NCI-H2227 (cell line): ENCODE results near the gene NDUFB7.
A peak's percentile ranks its signal among the peaks of the same experiment; 100 is the strongest.
"Not testable (repeated sequence)": the region's sequence is repeated elsewhere in the genome, so short reads cannot be mapped to it uniquely, and the experiment has no call there.

Source experiments
- DNase-seq: peaks from one replicate; lab custom pipeline; 2025; ENCODE audit not compliant: unreplicated experiment; lab: John Stamatoyannopoulos, UW

The NDUFB7 gene

DNA sequence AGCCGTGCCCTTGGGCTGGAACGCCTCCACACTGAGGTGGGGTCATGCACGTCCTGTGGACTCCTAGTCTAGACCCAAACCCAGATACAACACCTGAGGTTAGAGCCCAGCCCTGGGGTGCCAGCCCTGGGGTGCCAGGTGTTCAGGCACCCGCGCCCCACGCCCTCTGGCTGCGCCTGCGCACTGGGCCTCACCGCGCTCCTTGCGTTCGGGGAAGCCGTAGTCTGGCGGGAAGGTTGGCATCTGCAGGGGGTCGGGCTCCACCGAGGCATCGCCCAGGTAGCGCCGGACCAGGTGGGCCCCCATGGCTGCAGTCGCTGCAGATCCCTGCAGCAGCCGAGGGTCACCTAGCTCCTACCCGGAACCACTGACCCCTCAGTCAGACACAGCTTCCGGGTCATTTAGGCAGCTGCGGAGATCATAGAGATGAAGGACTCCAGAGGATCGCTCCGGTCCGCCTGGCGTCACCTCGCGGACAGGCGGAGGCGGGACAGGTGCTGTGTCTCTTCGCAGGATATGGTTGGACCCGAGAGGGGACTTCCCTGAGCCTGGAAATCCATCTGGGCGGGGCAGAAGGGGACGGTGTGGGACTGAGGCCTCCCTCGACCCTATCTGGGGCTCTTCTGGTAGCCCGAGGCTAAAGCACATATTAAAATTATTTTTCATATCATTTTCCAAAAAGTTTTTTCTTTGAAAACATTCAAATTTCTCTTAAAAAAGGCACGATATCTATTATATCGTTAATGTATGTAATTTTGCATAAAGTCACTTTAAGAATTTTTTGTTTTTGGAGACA, at the start of gene NDUFB7:
Gene NDUFB7 (minus strand): TSS at position 372 of the 796 bp plus-strand sequence. CDS start 66 bp downstream, at position 306.
- DNase-seq = peak; percentile 93

- DNase-seq = no peak
These were observed 47.5 kb upstream of the NDUFB7 start for GRCh38 chr19:14619404-14619803.

DNA sequence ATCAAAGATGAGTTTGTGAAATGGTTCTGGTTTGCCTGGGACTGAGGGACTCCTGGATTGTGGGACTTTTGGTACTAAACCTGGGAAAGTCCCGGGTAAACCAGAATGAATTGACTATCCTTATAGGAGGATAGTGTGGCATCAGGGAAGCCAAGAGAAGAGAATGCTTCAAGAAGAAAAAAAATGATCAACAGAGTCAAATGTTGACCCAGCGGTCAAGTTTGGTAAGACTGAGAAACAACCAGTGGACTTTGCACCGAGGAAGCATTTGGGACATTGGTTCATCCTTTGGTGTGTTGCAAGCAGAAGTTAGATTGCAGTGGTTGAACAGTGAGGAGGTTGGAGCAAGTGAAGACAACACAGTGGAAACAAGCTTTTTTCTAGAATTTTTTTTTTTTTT, 44.5 kb upstream of the NDUFB7 start:
- DNase-seq = no peak

DNA sequence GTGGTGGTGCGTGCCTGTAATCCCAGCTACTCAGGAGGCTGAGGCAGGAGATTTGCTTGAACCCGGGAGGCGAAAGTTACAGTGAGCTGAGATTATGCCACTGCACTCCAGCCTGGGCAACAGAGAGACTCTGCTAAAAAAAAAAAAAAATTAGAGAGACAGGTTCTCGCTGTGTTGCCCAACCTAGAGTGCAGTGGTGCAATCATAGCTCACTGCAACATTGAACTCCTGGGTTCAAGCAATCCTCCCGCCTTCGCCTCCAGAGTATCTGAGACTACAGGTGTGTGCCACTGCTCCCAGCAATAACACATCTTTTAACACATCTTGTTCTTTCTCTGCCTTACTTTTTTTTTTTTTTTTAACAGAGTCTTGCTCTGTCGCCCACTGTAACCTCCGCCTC, 43.8 kb upstream of the NDUFB7 start:
- no peak for DNase-seq

GRCh38 chr19:14614099-14614412, 42.2 kb upstream of the NDUFB7 start:
- no peak for DNase-seq

DNA sequence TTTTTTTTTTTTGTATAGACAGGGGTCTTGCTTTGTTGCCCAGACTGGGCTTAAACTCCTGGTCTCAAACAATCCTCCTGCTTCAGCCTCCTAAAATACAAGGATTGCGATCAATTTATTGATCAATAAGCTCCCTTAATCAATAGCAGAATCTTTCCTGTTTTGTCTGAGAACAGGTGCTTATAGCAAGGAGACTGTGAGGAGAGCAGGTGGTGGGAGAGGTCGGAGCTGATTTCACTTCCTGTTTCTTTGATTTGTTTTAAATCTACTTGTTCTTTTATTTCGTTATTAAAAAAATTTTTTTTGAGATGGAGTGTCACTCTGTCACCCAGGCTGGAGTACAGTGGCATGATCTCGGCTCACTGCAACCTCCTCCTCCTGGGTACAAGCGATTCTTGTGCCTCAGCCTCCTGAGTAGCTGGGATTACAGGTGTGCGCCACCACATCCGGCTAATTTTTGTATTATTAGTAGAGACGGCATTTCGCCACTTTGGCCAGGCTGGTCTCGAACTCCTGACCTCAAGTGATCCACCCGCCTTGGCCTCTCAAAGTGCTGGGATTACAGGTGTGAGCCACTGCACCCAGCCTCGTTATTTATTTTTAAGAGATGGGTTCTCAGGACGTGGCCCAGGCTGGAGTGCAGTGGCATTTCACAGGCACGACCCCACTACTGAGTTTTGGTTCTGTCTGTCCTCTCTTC, 41.7 kb upstream of the NDUFB7 start:
- DNase-seq = not testable (repeated sequence)

GRCh38 chr19:14612657-14613056, 40.8 kb upstream of the NDUFB7 start:
- DNase-seq = no peak

DNA sequence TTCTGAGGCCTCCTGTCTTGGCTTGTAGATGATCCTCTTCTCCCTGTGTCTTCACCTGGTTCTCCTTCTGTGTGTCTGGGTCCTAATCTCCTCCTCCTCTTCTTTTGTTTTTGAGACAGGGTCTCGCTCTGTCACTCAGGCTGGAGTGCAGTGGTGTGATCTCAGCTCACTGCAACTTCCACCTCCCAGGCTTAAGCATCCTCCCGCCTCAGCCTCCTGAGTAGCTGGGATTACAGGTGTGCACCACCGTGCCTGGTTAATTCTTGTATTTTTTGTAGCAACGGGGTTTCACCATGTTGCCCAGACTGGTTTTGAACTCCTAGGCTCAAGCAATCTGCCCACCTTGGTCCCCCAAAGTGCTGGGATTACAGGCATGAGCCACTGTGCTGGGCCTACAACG, 40.4 kb upstream of the NDUFB7 start:
- not testable (repeated sequence) for DNase-seq

DNA sequence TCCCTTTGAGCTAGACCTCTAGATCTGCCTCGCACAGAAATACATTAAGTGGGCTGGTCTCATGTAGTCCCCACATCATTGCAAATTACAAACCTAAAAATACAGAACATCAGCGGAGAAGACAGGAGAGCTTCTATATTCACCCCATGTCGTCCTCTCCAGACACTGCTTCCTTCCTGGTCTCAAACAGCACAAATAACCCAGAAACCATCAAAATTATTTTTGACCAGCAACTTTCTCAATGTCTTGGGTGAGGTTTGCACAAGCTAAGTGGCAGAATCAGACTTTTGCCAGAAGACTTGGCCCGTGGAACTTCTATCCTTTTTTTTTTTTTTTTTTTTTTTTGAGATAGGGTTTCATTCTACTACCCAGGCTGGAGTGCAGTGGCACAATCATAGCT, 39.2 kb upstream of the NDUFB7 start:
- no peak for DNase-seq

DNA sequence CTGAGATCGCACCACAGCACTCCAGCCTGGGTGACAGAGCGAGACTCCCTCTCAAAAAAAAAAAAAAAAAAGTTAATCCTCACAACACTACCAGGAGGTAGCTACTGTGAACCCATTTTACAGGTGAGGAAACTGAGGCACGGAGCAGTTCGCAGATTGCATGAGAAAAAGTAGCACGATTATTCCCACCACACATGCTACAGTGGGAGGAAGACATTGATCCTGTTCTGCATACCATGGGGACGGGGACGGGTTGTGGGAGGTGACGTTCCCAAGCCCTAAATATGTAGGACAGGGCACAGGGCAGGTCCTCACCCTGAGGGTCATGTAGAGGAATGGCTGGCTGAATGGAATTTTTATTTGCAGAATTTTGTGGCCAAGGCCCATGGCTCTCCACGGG, 34.8 kb upstream of the NDUFB7 start:
- DNase-seq = no peak

DNA sequence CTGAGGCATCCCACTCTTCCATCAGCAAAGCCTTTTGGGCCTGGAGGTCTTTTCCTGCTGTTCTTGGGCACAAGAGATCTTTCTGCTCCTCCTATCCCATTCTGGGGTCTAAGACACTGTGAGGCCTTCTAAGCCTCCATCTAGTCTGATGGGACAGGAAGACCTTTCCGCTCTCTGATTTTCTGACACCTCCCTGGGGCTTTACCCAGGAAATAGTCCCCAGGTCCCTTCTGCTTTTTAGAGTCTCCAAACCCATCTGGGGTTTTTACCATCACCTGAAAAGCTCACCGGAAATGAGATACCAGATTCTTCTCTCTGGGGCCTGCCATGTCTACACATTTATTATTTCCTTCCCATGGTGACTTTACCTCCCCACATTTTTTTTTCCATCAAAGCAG, 32.1 kb upstream of the NDUFB7 start:
- DNase-seq = no peak

GRCh38 chr19:14599548-14600147, 27.8 kb upstream of the NDUFB7 start:
- DNase-seq = no peak

DNA sequence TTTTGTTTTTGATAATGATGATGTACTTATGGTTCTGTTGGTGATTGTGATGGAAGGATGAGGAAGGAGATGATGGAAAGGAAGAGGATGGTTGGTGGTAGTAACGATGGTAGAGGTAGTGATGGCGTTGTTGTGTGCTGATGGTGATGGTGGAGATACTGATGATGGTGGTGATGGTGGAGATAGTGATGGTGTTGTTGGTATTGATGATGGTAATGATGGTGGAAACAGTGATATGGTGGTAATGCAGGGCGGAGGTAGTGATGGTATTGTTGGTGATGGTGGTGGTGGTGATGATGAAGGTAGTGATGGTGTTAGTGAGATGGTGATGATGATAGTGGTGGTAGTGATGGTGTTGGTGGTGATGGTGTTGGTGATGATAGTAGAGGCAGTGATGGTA, 23.7 kb upstream of the NDUFB7 start:
- no peak for DNase-seq

GRCh38 chr19:14589433-14589832, 17.6 kb upstream of the NDUFB7 start:
- DNase-seq = not testable (repeated sequence)

- not testable (repeated sequence) for DNase-seq
These were observed 13.3 kb upstream of the NDUFB7 start for GRCh38 chr19:14585187-14585586.

GRCh38 chr19:14584372-14584771, 12.5 kb upstream of the NDUFB7 start:
- DNase-seq = not testable (repeated sequence)

- DNase-seq = no peak
These were observed 11.1 kb upstream of the NDUFB7 start, which contains the start of gene CLEC17A for GRCh38 chr19:14582894-14583340. TSS of gene CLEC17A (plus strand) at chr19:14583084. CDS start at chr19:14583161, 77 bp downstream.

DNA sequence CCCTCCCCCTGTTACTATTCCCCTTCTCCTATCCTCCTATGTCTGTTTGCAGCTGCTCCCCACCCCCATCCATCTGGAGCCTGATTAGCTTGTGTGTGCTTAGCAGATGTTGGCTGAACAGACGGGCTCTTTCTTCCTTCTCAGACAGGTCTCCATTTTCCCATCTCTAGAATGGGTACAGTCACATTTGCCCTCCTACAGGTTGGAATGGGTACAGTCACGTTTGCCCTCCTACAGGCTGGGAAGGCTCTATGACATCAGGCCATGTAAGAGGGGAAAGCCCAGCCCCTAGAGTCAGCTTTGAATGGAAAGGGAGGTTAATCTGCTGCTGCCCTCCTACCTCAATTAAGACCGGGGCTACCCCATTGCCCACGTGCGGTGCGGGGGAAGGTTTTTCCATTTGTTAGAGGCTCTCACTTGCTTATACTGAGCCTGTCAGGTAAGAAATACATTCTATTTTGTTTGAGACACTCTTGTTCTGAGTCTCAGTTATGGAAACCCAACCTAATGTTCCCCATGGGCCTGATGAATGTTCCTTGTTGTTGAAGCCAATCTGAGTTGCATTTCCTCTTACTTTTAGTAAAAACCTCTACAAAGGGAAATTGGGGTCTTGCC, 8.9 kb upstream of the NDUFB7 start:
- DNase-seq = no peak

- DNase-seq = no peak
These were observed 6.1 kb upstream of the NDUFB7 start for GRCh38 chr19:14577885-14578427.

GRCh38 chr19:14577264-14577663, 5.4 kb upstream of the NDUFB7 start:
- no peak for DNase-seq

DNA sequence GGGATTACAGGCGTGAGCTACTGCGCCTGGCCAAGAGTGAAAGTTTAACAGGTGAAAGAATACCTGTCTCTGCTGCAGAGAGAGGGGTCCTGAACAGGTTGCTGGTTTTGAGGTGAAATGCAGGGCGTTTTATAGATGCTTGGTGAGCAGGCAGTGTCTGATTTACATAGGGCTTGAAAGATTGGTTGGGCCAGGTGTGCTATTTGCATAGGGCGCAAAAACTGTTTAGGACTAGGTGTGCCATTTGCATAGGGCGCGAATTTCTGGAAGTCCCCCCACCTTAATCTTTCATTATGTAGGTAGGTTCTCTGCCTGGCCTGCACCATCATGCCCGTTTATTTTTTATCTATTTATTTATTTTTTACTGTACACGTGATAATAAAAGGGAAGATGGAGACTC, 4.5 kb upstream of the NDUFB7 start:
- DNase-seq = no peak
